Kidney glomerular epithelial cell (primary cell): ENCODE results near the gene BTBD6.

Source experiments
- DNase-seq: peaks from one replicate; lab custom pipeline; 2025; lab: John Stamatoyannopoulos, UW

The BTBD6 gene

DNA sequence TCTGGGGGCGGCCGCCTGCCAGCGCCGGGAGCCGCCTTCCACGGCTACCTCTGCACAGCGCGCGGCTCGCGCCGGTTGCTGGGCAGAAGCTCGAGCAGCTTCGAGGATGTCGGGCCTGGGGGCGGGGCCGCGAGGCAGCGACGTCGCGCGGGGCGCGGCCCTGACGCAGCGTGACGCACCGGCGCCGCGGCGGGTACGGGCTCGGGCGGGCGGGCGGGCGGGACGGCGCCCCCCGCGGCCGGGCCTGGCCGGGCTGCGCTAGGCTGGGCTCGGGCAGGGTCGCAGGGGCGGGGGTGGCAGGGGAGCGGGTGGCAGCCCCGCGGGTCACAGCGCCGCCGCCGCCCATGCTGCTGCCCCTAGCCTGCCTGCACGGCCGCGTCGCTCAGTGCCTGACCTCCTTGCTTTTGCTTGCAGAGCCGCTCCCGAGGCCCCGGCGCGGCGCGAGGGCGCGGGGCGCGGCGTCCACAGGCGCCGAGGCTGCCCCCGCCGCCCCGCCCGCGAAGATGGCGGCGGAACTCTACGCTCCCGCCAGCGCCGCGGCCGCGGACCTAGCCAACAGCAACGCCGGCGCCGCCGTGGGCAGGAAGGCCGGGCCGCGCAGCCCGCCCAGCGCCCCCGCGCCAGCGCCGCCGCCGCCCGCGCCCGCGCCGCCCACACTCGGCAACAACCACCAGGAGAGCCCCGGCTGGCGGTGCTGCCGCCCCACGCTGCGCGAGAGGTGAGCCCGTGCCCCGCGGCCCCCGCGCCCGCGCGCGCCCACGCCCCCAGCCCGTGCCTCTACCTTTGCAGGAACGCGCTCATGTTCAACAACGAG, at the start of gene BTBD6:
Gene BTBD6 (plus strand): TSS at position 166 of the 814 bp plus-strand sequence. CDS start 179 bp downstream, at position 345.
- peak; percentile 59 for DNase-seq

DNA sequence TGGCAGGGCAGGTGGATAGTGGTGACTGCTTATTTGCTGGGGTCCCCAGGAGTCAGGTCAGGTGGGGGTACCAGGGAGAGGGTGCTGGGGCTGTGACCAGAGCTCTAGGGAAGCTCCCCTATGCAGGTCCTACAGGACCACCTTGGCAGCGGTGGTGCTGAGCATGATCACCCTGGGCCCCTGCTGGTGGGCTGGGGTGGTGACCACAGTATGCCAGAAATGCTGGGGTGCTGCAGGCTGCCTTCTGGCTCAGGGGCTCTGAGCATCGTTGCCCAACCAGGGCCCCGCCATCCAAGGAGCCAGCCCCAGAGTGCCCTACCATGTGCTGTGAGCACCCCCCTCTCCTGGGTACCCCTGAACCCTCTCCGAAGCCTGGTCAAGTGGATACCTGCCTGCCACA, 49.7 kb upstream of the BTBD6 start:
- no peak for DNase-seq

DNA sequence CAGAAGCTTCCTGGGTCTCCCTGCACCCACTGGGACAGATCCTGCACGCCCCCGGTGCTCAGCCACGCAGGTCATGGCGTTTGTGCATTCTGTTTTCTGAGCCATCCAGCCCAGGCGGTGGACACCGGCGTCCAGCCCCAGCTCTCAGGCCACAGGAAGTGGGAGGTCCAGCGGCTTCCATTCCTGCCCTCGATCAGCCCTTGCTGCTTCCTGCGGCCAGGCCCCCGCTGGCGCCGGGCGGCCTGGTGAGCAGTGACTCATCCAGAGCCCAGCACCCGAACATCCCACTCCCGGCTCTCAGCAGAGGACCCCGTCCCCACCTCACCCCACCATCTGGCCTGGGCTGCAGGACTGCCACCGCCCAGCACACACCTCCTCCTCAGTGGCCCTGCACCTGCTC, 49.2 kb upstream of the BTBD6 start:
- no peak for DNase-seq

DNA sequence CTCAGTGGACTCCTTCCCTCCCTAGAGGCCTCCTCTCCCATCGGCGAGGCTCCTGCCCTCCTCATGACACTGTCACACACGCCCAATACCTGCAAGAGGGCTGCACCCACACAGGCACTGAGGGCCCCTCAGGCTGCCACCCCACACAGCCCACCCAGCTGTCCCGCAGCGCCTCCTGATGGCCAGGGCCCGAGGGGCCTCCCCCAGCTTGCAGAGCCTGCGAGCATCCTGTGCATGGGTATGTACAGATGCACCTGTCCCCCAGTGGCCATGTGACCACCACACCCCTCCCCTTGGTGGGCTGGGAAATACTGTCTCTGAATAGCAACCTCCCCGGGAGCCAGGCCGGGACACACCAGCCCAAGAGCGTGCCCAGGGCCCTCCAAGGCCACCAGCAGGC, 48.3 kb upstream of the BTBD6 start:
- no peak for DNase-seq

DNA sequence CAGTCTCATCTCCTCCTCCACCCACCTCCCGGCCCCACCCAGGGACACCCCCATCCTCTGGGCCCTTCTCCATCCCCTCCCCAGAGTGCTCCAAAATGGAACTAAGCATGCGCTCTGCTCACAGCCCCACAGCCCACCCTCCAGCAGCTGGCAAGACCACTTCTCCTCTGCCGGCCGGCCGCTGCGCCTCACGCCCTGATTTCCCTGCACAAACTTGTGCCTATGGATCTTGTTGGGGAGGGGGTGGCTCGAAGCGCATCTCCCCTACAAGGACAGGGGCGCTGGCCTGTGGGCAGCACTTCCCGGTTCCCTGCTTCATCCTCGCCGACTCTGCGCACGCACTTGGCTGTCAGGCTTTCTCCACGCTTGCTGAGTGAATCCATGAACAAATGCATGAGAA, 47.7 kb upstream of the BTBD6 start:
- no peak for DNase-seq

DNA sequence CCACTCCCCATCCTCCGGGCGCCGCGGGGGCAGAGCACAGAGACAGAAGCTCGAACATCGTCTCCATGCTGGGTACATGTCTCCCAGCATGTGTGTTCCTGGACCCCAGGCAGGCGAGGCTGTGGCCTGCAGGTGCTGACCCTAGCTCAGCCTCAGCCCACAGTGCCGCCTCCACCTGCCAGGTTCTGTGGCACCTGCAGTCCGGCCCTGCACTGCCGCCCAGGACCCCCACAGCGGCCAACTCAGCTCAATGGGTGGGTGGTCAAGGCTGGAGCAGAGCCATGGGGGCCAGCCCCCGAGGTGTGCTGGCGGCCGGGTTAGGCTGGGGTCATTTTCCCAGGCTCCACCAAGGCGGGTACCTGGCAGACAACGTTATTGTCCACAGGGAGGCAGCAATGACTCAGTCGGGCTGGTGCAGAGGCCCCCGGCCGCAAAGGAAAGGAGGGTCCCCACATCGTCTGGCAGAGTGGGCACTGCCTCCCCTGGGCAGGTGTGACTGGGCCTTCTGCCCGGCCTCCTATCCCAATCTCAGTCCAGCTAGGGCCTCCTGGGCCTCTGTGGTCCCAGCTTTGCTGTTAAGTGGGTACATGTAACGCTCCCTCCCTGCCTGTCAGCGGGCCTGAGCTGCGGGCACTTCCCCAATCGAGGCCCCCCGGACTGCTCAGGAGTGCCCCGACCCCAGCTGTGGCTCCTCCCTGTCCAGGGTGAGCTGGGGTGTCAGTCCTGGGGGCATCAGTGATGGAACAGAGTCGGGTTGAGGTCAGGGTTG, 47.0 kb upstream of the BTBD6 start:
- no peak for DNase-seq

DNA sequence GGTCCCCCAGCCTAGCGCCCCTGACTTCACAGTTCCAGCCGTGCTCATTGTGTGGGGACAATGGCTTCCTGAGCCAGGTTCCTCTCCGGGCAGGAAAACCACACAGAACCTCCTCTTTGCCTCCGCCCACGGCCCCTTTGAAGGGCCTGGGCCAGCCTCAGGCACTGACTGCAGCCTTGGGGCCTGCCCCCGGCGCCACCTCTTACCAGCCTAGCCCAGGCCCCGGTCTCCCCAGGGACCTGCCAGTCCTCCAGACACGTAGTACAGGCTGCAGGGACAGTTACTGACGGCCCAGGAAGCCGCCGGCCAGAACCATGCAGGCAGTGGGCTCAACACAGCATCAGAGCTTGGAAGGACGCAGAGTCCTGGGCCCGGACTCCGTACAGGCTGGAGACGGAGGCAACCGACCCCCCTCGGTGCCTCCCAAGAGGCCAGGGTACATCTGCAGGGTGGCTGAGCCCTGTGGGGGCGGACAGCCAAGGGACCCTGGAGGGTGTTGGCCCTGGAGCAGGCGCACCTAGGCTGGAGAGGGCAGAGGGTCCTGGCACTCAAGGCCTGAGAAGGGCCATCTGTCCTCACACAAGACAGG, 46.3 kb upstream of the BTBD6 start:
- no peak for DNase-seq

DNA sequence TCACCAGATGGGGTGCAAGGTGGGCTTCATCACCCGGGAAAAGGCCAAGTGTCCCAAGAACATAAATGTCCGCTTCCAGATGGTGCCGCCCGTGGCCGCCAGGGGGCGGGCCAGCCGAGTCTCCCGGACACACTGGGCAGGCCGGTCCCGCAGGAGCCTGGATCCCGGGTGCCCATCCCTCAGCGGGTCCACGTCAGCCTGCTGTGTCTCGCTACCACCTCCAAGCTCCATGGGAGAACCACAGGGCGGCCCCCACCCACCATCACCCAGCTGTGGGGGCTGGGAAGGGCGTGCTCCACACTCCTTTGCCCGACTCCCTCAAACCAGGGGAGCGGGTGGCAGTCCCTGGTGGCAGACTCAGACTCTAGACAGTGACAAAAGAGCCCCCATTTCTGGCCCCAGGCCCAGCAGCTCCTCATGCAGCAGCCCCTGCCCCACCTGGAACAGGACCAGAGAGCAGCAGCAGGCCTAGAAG, 45.2 kb upstream of the BTBD6 start:
- peak; percentile 31 for DNase-seq

DNA sequence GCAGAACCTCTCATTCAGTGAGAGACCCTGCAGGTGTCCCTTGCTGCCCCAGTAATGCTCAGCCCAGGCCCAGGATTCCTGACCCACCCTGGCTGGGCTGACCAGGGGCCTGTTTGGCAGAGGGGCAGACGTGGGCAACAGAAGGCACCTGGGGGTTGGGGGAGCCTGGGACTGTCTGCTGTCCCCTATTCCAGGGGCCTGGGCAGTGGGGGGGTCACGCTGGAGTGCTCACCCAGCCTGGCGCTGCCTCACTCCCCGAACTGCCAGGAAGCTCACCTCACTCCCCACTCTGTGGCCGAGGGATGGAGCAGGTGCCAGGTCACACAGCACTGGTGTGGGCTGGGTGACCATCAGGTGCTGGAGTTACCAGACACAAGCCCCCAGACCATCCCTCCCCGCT, 44.6 kb upstream of the BTBD6 start:
- DNase-seq = no peak

DNA sequence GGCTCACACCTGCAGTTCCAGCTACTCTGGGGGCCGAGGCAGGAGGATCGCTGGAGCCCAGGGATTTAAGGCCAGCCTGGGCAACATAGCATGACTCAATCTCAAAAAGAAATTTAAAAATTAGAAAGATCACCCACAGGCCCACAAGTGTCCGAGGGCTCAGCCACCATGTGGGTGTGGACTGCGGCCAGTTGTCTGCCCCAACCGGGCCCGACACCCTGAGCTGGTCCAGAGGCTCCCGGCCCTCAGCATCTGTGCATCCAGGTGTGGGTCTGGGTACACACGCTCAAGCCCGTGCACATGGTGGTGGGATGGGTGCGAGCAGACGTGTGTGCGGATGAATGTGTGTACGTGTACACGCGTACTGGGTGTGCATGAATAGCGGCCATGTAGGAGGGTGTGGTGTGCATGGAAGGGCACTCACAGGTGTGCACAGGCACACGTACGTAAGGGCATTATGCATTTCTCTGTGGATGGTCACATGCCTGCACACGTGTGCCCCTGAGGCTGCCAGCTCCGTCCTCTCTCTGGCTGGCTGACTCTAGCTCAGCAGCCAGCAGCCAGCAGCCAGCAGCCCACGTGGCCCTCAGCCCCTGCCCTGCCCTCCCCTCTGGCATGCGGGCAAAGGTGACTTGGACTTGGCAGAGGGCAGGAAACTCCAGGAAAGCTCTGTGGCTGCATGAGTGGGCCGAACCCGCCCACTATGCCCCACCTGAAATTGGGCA, 44.0 kb upstream of the BTBD6 start:
- no peak for DNase-seq

DNA sequence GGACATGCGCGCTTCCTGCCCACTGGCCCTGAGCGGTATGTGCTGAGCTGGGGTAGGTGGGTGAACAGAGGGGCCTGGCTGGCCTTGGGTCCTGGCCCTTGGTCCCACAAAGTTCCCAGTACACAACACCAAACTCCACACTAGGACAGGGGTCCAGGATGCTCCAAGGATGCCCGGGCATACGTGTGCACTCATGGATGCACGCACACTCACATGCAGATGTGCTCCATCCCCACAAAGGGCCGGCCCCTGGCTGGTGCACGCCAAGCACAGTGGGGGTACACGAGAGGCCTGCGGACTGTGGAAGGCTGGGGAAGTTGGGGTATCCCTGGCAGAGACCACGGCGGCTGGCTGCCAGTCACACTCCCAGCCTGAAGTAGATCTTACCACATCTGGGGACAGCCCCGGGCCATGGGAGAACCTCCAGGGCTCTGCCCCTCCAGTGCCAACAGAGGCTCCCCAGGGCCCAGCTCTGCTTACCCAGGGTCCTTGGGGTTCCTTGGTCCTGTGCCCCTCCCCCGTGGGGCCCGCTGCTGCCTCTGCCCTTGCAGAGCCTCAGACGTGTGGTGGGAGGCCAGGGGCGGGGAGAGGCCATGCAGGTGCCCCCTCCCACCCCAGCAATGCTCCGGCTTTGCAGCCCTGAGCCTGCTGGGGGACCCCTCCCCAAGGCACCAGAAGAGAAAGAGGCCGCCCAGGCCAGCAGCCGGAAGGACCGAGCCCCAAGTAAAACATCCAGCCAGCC, 43.2 kb upstream of the BTBD6 start:
- no peak for DNase-seq

DNA sequence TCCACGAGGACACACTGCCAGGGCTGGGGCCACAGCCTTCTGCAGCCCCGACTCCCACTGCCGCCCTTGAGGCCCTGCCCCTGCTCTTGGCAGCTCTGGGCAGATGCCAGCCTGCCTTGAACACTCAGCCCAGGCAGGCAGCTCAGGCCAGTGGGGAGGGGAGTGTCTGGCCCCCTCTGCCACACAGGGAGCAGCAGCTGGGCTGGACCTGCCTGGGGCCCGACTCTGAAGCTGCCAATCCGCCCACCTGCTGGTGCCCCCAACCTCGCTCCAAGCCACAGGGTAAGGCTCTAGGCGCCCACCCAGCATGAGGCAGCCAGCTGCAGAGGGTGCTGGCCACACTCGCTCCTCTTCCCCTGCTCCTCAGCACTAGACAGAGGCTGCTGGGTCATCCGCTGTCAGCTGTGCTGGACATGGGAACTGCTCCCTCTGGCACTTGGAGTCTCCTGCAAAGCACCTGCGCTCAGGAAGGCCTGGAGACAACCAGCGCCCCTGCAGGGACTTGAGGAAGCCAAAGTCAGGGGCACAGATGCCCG, 42.6 kb upstream of the BTBD6 start:
- DNase-seq = no peak

DNA sequence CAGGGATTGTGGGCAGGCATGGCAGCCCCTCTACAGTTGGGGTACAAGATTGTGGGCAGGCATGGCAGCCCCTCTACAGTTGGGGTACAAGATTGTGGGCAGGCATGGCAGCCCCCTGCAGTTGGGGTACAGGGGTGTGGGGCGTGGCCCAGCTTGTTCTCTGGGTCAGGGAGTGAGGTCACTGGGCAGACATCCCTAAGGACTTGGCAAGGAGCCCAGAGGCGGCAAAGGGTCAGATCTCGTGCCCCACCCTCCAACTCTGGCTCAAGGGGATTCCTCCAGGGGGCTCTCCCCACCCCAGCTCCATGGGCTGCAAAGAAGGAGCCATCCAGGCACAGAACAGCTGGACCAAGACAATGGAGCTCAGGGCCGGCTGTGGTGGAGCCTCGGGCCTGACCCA, 41.5 kb upstream of the BTBD6 start:
- DNase-seq = no peak

DNA sequence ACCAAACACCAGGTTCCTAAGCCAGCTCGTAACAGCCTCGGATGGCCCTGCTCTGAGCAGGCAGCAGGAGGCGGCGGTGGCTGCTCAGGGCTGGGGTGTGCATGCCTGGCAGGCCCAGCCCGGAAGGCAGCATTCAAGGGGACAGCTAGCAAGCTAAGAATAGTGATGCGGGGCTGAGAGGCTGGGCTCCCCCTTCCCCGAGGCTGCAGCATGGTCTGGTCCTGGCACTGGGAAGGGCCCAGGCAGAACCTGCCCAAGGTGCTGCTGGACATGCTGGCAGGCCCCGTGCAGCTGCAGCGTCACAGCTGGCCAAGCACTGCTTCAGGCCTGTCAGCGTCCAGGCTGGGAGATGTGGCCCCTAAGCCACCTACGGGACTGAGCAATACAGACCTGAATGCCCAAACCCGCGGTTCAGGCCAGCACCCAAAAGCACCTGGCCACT, 40.9 kb upstream of the BTBD6 start:
- DNase-seq = no peak

DNA sequence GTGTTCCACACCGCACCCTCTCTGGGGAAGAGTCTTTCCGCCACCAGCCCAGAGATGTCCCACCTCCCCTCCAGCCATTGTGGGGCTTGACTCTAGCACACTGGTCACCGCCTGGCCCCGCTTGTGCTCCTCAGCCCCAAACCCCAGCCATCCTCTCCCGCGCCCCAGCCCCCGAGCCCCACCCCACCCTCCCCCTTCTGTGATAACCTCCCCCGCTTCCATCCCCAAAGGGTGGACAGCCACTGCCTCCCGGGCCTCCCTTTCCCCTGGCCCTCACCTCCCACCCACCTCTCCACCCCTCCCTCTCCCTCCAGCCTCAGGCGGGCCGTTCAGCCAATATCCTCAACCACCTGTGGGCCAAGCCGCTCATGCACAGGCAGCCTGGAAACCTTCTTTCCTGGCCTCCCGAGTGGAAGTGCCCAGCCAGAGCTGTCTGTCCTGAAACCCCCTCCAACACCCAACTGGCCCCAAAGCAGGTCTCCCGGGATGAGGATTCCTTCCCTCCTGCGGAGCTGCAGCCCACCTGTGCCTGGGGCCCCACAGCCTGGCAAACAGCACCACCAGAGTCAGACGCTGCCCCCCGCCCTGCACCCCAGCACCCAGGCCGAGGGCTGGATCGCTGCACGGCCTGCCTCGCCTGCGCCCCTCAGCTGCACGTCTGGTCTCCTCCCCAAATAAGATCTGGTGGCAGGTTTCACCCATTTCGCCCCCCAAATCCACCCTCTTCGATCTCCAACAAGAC, 40.2 kb upstream of the BTBD6 start:
- DNase-seq = no peak

DNA sequence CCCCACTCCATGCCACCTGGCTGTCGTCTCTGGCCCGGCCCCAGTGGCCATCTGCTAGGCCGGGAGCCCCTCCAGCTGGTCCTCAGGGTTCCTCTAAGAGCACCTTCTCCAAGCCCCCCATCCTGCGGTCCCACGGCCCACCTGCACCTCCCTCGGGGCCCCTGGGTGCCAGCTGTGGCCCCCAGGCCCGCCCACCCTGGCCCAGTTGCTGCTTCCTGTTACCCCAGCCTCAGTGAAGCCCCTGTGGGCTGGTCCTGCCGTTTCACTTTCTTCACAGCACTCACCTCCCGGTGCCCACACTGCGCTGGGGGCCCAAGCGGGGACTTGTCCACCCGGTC, 39.6 kb upstream of the BTBD6 start:
- no peak for DNase-seq

DNA sequence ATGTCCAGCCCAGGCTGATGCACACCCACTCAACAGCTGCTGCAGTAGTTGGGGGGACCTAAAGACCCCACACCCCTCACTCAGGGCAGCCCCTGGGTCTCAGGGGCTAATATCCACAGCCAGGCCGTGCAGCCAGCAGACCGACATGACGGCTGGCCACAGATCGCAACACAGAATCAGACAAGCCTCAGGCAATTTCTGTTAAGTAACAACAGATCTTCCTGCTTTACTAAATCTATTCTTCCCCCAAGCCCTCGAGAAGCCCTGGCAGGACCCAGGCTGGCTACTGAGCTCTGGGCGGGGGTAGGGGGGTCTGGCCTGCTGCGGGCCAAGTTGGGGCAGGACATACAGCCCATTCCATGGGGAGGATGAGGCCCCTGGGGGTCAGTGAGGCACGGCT, 39.2 kb upstream of the BTBD6 start:
- DNase-seq = no peak

DNA sequence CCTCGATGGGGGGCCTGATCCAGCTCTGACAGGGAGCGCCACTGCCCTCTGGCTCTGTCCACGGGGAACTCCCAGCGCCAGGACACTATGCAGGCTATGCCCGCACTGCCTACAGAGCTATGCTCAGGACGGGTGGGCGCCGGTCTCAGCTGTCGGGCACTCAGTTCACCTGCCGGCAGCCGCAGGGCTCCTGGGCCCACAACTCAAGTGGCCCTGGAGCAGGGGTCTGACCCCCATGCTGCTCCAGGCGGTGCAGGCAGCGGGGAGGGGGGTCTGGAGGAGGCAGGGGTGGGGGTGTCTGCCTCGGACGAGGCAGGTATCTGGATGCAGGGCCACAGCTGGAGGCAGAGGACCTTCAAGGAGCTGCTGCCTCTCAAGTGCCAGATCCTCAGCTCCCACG, 38.7 kb upstream of the BTBD6 start:
- no peak for DNase-seq

DNA sequence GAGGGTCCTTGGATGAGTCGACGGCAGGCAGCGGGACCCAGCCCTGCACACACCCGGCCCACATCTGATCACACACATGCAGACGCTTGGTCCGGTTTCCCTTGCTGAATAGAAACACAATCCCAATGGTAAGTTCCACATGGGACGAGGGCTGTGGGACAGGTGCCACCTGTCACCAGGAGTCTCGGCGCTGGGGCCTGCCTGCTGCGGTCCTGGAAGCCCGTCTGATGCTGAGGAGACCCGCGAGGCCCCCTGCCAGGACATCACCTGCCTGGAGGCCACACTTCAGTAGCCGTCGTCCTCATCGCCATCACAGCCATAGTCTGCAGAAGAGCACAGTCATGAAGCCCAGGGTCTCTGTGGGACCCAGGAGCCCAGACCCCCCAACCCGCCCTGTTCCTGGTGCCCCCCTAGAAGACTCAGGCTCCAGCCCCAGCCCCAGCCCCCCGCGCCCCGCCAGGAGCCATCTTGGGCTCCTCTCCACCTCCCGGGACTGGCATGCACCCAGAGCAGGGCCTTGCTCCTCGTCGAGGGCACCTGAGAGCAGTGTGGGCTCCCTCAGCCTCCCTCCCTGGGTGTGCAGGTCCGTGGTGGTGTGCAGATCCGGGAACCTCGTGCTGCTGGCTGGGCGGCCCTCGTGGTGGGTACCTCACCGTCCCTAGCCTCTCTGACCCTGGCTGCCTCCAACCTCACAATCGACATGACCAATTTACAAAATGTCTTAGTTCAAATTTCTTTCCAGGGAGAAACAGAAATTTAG, 37.9 kb upstream of the BTBD6 start:
- no peak for DNase-seq
